ENCODE data around the gene MSANTD4.
"Not testable (repeated sequence)": the region's sequence is repeated elsewhere in the genome, so short reads cannot be mapped to it uniquely, and the experiment has no call there.

The MSANTD4 gene

GRCh38 chr11:106014035-106014434 is 8.0 kb downstream of the MSANTD4 start:
- DNase-seq (ENCODE audit: low read depth): no peak

DNA sequence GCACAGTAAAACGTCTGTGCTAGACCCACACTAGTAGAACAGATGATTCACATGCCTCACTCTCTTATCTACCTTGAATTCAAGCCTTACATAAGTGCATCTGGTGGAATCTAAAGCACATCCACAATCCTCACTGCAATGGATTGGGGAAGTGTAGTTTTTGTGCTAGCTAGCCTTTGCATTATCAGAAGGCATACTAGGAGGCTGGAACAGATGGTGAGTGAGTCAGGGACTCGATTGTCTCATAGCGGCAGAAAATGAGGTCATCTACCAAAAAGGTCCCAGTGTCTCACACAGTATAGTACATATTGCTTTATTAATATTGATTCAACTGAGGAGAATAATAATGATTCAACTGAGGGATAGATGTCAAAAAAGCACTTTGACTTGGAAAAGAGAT is 9.3 kb downstream of the MSANTD4 start:
- DNase-seq (ENCODE audit: low read depth): no peak

GRCh38 chr11:106011481-106011880 is 10.6 kb downstream of the MSANTD4 start:
- no peak for DNase-seq (ENCODE audit: low read depth)

DNA sequence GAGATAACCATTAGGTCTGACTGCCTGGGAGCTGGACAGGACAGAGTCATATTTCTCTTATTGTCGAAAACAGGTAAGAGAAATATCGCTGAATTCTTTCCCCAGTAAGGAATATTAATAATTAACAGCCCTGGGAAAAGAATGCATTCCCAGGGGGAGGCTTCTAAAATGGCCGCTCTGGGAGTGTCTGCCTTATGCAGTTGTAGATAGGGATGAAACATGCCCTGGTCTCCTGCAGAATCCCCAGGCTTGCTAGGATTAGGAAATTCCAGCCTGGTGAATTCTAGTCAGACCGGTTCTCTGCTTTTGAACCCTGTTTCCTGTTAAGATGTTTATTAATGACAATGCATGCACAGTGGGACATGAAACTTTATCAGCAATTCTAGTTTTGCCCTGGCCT is 18.9 kb downstream of the MSANTD4 start:
- not testable (repeated sequence) for DNase-seq (ENCODE audit: low read depth)

DNA sequence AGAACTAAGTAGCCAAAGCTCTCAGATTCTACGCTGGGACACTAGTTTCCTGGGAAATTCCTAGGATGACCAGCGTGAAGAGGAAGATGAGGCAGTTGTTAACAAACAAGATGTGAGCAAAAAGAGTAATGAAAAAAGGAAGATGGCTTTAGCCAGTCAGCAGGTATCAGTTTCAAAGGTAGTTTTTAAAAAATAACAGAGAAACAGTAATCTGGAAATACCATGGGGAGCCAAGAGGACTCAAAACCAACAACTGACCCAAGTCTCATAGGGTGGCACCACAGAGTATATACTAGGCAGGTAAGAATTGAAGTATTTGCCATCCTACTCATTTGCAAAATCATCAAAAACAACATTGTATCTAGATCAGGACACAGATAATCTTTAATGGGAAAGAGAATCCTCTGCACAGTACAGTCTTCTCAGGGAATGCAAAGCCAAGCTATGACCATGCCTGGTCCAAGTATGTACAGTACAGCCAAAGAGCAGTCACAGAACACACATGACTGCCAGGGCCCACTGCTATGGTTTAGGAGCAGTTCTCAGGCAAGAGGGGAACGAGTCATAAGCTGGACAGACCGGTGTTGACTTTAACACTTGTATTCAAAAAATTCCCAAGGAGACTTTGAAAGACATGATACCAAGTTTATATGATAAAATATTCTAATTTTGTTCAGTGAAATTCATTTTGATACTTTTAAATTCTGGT is 20.6 kb downstream of the MSANTD4 start:
- no peak for DNase-seq (ENCODE audit: low read depth)

DNA sequence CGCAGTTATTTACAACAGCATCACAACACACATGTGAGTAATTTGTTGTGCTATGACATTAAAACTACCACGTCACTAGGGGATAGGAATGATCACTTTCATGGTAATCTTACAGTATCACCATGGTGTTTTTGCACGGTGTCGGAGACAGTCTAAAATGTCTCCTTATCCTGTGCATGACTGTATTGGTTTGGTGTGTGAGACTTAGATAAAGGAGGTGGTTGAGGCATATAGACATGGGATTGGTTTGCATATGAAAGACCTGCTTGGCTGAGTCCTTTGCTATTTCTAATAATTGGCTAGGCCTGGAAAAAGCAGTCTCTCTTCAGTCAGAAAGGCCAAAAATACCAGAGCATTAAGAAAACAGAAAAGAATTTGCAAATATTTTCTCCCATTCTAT is 30.2 kb downstream of the MSANTD4 start:
- DNase-seq (ENCODE audit: low read depth): no peak

GRCh38 chr11:105989124-105989523 is 32.9 kb downstream of the MSANTD4 start:
- no peak for DNase-seq (ENCODE audit: low read depth)

DNA sequence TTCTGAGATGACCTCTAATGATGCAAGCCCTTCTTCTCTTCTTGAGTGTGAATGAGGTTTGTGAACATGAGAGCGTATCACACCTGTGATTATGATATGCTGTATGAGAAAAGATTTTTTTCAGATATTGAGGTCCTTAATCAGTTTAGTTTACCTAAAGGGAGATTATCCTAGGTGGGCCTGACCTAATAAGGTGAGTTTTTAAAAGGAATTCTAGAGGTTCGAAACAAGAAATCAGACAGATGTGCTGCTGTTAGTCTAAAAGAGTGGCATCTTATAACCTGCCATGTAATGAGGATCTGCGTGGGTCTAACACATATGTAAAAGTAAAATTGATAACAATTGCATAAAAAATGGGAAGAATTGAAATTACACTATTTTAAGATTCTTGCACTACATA is 33.8 kb downstream of the MSANTD4 start:
- no peak for DNase-seq (ENCODE audit: low read depth)

DNA sequence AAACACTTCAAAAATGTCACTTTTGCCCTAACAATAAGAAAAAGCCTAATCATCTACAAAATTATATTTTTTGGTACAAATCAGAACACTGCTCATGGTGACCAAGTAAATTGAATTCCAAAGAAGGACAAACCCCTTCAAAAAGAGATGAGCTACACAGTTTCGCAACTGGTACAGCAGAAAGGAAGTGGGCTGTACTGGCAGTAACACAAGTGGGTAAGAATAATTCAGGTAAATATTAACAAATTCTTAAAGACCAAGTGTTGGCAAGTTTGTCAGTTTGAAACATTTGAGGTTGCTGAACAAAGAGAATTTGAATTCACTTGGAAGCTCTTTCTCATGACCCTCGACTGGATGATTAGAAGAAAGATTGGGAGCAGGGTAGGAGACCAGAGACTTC is 35.5 kb downstream of the MSANTD4 start:
- no peak for DNase-seq (ENCODE audit: low read depth)

DNA sequence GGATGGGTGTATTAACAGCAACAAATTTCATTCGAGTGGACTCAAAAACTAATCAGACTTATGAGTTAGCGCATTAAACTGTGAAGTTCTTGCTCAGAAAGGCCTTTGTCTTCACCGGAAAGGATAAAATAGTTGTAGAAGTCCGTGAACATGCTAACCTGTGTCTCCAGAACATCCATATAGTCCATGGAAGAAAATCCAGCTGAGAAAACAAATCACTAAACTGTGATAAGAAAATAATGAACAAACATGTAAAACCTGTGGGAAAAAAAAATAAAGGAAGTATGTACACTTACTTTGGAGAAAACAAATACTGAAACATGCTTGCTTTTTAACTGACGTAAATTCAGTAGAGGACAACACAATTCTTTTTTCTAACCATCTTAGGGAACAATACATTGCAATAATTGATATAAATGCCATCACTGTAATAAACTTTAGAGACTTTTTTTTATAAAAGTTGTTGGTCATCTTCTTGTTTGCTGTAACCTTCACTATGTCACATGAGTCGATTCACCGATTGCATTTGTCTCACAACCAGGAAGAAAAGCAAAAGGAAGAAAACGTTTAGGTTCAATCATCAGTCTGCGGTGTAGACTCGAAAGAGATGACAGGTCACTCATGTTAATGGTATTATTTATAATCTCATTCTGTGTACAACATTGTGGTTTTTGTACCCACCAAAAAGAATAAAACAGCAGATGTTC is 41.9 kb downstream of the MSANTD4 start:
- no peak for DNase-seq (ENCODE audit: low read depth)

GRCh38 chr11:105975128-105975527 is 46.9 kb downstream of the MSANTD4 start:
- no peak for DNase-seq (ENCODE audit: low read depth)

- DNase-seq (ENCODE audit: low read depth): no peak
Observed at GRCh38 chr11:105969756-105970155, 52.3 kb downstream of the MSANTD4 start.

DNA sequence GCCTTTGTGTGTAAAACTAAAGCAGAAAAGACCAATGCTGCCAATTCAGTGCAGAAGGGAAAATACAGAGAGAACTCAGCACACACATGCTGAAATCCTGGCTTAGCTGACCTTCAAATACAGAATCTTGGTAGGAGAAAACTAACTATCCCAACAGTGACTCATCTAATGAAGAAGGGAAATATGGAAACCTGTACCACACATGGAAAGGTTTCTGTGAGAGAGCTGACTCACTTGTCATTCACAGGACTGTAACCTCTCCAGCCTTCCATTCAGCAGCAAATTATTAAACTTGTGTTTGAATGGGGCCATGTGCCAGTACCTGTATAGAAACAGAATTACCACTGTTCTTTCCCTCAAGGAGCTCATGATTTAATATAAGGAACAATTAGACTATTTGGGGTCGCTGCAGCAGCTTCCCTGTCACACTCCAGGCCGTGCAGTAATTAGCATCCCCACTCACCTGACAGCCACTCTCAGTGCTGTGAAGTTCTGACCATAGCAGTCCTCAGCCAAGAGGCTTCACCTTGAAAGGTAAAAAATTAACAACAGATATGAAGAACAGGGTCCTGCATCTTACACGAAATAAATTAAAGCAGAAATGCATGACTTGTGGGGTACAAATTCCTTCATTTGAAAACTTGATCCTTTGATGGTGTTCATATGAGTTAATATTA is 53.9 kb downstream of the MSANTD4 start:
- no peak for DNase-seq (ENCODE audit: low read depth)

- no peak for DNase-seq (ENCODE audit: low read depth)
Observed at GRCh38 chr11:105960252-105961245, 61.5 kb downstream of the MSANTD4 start.
